ENCODE data around the gene GATA2.

The GATA2 gene

GRCh38 chr3:128456776-128457715 lies 36.0 kb downstream of the GATA2 start:
- no peak for DNase-seq (ENCODE audit: low read depth in 2 of 2)

GRCh38 chr3:128455786-128456748 lies 36.9 kb downstream of the GATA2 start:
- no peak for DNase-seq (ENCODE audit: low read depth in 2 of 2)

GRCh38 chr3:128455116-128455515 lies 37.9 kb downstream of the GATA2 start:
- no peak for DNase-seq (ENCODE audit: low read depth in 2 of 2)

GRCh38 chr3:128454310-128454618 lies 38.7 kb downstream of the GATA2 start:
- DNase-seq (ENCODE audit: low read depth in 2 of 2): no peak

- DNase-seq (ENCODE audit: low read depth in 2 of 2): no peak
These were observed 39.3 kb downstream of the GATA2 start for GRCh38 chr3:128453501-128454309.

GRCh38 chr3:128452678-128453275 lies 40.2 kb downstream of the GATA2 start:
- DNase-seq (ENCODE audit: low read depth in 2 of 2): no peak

- DNase-seq (ENCODE audit: low read depth in 2 of 2): no peak
These were observed 40.9 kb downstream of the GATA2 start for GRCh38 chr3:128452120-128452519.

- no peak for DNase-seq (ENCODE audit: low read depth in 2 of 2)
These were observed 43.8 kb downstream of the GATA2 start for GRCh38 chr3:128449111-128449638.

GRCh38 chr3:128448491-128448890 lies 44.5 kb downstream of the GATA2 start:
- DNase-seq (ENCODE audit: low read depth in 2 of 2): no peak

- no peak for DNase-seq (ENCODE audit: low read depth in 2 of 2)
These were observed 45.4 kb downstream of the GATA2 start for GRCh38 chr3:128447561-128448013.

GRCh38 chr3:128446821-128447220 lies 46.2 kb downstream of the GATA2 start:
- no peak for DNase-seq (ENCODE audit: low read depth in 2 of 2)

GRCh38 chr3:128445357-128445756 lies 47.6 kb downstream of the GATA2 start:
- no peak for DNase-seq (ENCODE audit: low read depth in 2 of 2)

- no peak for DNase-seq (ENCODE audit: low read depth in 2 of 2)
These were observed 49.2 kb downstream of the GATA2 start for GRCh38 chr3:128443771-128444170.

GRCh38 chr3:128442949-128443348 lies 50.1 kb downstream of the GATA2 start:
- no peak for DNase-seq (ENCODE audit: low read depth in 2 of 2)

GRCh38 chr3:128442070-128442469 lies 50.9 kb downstream of the GATA2 start:
- no peak for DNase-seq (ENCODE audit: low read depth in 2 of 2)

GRCh38 chr3:128439226-128439625 lies 53.8 kb downstream of the GATA2 start:
- no peak for DNase-seq (ENCODE audit: low read depth in 2 of 2)

GRCh38 chr3:128438488-128439072 lies 54.4 kb downstream of the GATA2 start:
- no peak for DNase-seq (ENCODE audit: low read depth in 2 of 2)

GRCh38 chr3:128436214-128436613 lies 56.8 kb downstream of the GATA2 start:
- DNase-seq (ENCODE audit: low read depth in 2 of 2): no peak

GRCh38 chr3:128435561-128435960 lies 57.4 kb downstream of the GATA2 start:
- no peak for DNase-seq (ENCODE audit: low read depth in 2 of 2)

- DNase-seq (ENCODE audit: low read depth in 2 of 2): no peak
These were observed 57.9 kb downstream of the GATA2 start for GRCh38 chr3:128435058-128435457.

- DNase-seq (ENCODE audit: low read depth in 2 of 2): no peak
These were observed 58.5 kb downstream of the GATA2 start for GRCh38 chr3:128434524-128434923.
